Activated T-helper 1 cell treated with anti-CD3 and anti-CD28 coated beads, Interleukin-12 subunit alpha, Interleukin-12 subunit beta, Interleukin-2, Interleukin-4 antibody, amounts not matched to agents 30 ng/mL and 10 ng/mL and 1 ng/mL, durations not matched to agents 14 hours and 24 hours and 36 hours (primary cell): ENCODE measurements around the gene LTBP1. TPM values are rescaled to one million over a fixed set of nuclear protein-coding genes. Genes with fewer than 3 reads are reported as not detected.

Source experiments
- DNase-seq: peaks from one replicate; pipeline ENCODE4 v3.0.0; 2021; ENCODE audit warnings: low spot score
- H3K27ac Mint-ChIP-seq: one replicate; pipeline ENCODE4 v1.8.0; 2021; ENCODE audit warnings: mild to moderate bottlenecking, mixed read lengths
- H3K27me3 Mint-ChIP-seq: one replicate; pipeline ENCODE4 v1.8.0; 2022; ENCODE audit warnings: mild to moderate bottlenecking, moderate library complexity, mixed read lengths; ENCODE audit not compliant: insufficient read depth
- H3K36me3 Mint-ChIP-seq: one replicate; pipeline ENCODE4 v1.8.0; 2021; ENCODE audit warnings: low read depth, mixed read lengths
- H3K4me1 Mint-ChIP-seq: one replicate; pipeline ENCODE4 v1.8.0; 2021; ENCODE audit warnings: low read depth, mixed read lengths
- H3K4me3 Mint-ChIP-seq: one replicate; pipeline ENCODE4 v1.8.0; 2021; ENCODE audit warnings: mild to moderate bottlenecking, moderate library complexity, mixed read lengths
- H3K9me3 Mint-ChIP-seq: one replicate; pipeline ENCODE4 v1.8.0; 2021; ENCODE audit warnings: mixed read lengths
- intact Hi-C: fragments of 100-400 bp; cut with micrococcal nuclease; formaldehyde crosslinking; loops from one replicate; pipeline ENCODE4 v1.15.1; 2024
- total RNA-seq: library from RNA; stranded (reverse); gene quantifications from 2 replicates; pipeline ENCODE4 v1.2.3, GENCODE V29; 2022

The LTBP1 gene
- total RNA-seq, 1 donor from 2014 or later, result 0.26 TPM

DNA sequence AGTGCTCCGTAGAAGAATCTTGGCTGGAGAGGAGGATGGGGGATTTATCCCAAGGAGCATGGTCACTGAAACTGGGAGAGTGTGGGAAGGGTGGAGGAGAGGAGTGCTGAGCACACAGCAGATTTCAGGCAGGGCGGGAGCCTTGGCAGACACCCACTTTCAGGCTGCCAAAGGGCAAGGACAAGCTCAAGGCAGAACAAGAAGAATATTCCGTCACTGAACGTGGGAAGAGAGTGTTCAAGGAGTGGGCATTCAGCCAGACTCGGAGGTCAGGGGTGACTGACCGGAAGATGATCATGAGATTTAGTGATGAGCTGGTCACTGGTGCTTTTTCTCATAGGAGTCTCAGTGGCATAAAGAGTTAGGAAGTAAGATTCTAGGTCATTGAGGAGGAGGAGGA, 393.5 kb downstream of the LTBP1 start:
- Mint-ChIP-seq H3K27ac (no peak overlapping the region), H3K4me3 (no peak overlapping the region), H3K4me1 (peaks cover 12% of the 10 kb centered on the region), H3K9me3 (no peaks in the 10 kb centered on the region), H3K36me3 (no peaks in the 10 kb centered on the region), H3K27me3 (peaks cover 2% of the 10 kb centered on the region)
- intact Hi-C loops, result no loop called here
- no peak for DNase-seq

DNA sequence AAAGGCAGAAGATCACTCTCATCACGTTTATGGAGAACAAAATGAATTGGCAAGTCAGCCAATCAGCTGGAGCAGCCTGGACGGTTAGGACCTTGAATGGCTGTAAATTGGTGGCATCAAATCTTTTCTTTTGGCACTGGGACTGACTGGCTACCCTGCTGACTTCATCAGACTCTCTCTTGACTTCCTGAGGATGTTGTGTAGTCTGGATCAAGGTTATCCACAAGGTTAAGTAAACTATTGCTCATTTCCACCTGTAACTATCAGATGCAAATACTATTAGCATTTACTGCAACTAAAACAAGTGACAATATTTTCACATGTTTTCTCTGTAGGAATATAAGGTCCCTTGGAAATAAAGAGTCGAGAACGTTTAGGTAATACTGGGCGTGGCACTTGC, 395.4 kb downstream of the LTBP1 start:
- Mint-ChIP-seq H3K27me3 (peaks cover 2% of the 10 kb centered on the region), H3K4me1 (peaks cover 12% of the 10 kb centered on the region), H3K9me3 (no peaks in the 10 kb centered on the region), H3K36me3 (no peaks in the 10 kb centered on the region), H3K27ac (no peak overlapping the region), H3K4me3 (no peak overlapping the region)
- DNase-seq, result no peak
- intact Hi-C loops, result no loop called here

DNA sequence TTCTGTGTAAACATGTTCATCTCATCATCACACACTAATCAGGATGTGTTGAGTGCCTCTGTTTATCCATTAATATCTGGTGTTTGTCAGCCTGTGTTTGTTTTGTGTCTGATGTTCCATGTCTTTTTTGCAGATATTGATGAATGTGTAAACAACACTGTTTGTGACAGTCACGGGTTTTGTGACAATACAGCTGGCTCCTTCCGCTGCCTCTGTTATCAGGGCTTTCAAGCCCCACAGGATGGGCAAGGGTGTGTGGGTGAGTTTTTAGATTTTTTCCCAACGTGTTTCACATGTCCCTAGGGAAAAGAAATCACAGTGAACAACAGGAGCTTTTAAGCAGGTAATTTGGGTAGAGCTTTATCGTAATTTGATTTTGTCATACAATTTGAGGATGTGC, 396.0 kb downstream of the LTBP1 start:
- Mint-ChIP-seq H3K4me3 (no peak overlapping the region), H3K27ac (no peak overlapping the region), H3K36me3 (no peaks in the 10 kb centered on the region), H3K9me3 (no peaks in the 10 kb centered on the region), H3K4me1 (peaks cover 12% of the 10 kb centered on the region), H3K27me3 (peaks cover 2% of the 10 kb centered on the region)
- no peak for DNase-seq
- intact Hi-C loops, result no loop called here

DNA sequence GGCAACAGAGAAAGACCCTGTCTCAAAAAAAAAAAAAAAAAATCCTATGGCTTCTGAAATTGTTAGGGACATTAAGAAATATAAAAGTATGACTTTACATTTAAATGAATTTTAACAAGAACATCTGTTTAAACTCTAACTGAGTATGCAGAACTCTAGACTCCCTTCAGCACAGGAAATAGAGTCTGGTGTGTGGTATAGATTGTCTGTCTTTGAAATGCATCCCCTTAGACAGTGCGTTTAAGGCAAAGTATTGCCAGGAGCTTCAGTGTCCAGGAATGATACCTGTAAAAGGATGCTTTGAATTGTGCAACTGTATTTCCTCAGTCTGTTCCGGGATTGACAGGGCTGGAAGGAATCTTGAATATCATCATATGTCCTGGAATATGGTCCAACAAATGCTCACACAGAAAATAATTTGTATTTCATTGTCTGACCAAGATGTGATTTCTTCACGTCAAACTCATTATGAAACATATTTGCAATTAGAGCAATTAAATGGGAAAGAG, 396.7 kb downstream of the LTBP1 start:
- Mint-ChIP-seq H3K36me3 (no peaks in the 10 kb centered on the region), H3K27me3 (peaks cover 2% of the 10 kb centered on the region), H3K4me1 (peaks cover 12% of the 10 kb centered on the region), H3K27ac (no peak overlapping the region), H3K4me3 (no peak overlapping the region), H3K9me3 (no peaks in the 10 kb centered on the region)
- no peak for DNase-seq
- intact Hi-C loops, result no loop called here

DNA sequence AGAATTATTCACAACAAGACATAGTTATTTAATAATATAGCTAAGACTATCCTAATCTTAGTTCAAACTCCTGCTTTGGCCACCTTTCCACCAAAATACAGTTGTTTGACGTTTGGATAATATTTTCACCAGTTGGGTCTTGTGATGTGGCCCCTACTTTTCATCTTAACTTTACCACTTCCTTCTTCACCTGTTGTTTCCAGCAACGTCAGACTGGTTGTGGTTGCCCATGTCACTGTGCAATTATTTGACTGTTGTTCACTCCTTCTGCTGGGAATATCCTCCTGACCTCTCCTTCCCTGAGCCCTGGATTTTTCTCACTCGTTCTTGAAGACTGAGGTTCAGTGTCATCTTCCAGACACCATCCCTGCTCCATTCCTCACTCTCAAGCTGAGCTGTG, 397.5 kb downstream of the LTBP1 start:
- H3K36me3 Mint-ChIP-seq, result no peaks in the 10 kb centered on the region
- no peak for DNase-seq
- intact Hi-C loops, result no loop called here
- no peak overlapping the region for H3K4me3 Mint-ChIP-seq
- peaks cover 12% of the 10 kb centered on the region for H3K4me1 Mint-ChIP-seq
- no peaks in the 10 kb centered on the region for H3K27me3 Mint-ChIP-seq
- H3K27ac Mint-ChIP-seq, result no peak overlapping the region
- H3K9me3 Mint-ChIP-seq, result no peaks in the 10 kb centered on the region

DNA sequence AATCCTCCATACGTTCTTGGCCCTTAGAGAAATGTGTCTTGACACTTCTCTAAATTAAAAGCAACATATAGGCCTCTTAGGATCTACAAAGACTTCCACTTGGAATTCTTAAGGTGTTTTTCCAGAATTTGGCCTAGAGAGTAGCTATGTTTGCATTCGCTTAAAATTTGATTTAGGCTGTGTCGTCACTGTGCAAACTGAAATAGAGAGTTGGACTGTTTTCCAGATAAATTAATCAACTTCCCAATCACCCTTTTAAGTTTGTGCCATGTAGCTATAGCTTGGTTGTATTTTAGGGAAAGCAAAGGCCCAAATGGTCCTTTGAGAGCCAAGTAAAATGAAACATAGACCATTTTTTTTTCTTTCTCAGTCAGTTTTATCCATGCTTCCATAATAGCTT, 401.1 kb downstream of the LTBP1 start:
- DNase-seq, result no peak
- no peak overlapping the region for H3K4me3 Mint-ChIP-seq
- H3K27ac Mint-ChIP-seq, result no peak overlapping the region
- intact Hi-C loops, result no loop called here
- no peaks in the 10 kb centered on the region for H3K27me3 Mint-ChIP-seq
- no peaks in the 10 kb centered on the region for H3K9me3 Mint-ChIP-seq
- no peaks in the 10 kb centered on the region for H3K36me3 Mint-ChIP-seq
- peaks cover 12% of the 10 kb centered on the region for H3K4me1 Mint-ChIP-seq

DNA sequence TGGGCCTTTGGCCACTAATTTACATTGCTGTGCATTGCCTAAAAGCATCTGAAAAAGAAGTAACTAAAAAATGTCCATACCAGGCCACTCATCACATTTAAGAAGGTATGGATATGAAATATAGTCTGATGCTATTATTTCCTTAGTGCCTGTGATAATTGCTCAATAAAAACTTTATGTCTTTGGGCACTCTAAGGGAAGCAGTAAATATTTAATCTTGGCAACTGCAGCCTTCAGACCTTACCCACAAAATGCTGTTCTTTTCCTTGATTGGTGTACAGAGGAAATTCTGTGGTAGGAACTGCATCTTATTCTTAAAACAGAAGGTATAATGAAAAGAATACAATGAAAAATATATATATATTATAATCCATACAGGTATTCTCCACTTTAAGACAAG, 403.9 kb downstream of the LTBP1 start:
- no peaks in the 10 kb centered on the region for H3K4me1 Mint-ChIP-seq
- no peak for DNase-seq
- peaks cover 2% of the 10 kb centered on the region for H3K36me3 Mint-ChIP-seq
- no peak overlapping the region for H3K27ac Mint-ChIP-seq
- H3K4me3 Mint-ChIP-seq, result no peak overlapping the region
- no peaks in the 10 kb centered on the region for H3K27me3 Mint-ChIP-seq
- intact Hi-C loops, result no loop called here
- H3K9me3 Mint-ChIP-seq, result peaks cover 6% of the 10 kb centered on the region

DNA sequence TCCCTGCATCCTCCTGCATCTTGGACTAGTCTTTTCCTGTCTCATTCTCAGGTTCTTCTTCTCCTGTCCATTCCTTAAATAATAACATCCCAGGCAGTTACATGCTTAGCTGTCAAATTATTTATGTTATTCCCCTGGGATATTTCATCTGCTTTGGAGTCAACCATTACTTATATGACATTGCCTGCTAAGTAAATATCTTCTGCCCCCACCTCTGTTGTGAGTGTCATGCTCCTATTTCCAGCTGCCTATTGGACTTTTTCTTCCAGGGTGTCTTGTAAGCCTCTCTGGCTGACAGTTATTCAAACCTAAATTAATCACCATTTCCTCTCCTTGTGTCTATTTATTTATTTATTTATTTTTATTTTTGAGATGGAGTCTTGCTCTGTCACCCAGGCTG, 405.0 kb downstream of the LTBP1 start:
- Mint-ChIP-seq H3K27me3 (no peaks in the 10 kb centered on the region), H3K9me3 (peaks cover 15% of the 10 kb centered on the region), H3K4me3 (no peak overlapping the region), H3K27ac (no peak overlapping the region), H3K36me3 (peaks cover 7% of the 10 kb centered on the region), H3K4me1 (no peaks in the 10 kb centered on the region)
- DNase-seq, result no peak
- intact Hi-C loops, result no loop called here

DNA sequence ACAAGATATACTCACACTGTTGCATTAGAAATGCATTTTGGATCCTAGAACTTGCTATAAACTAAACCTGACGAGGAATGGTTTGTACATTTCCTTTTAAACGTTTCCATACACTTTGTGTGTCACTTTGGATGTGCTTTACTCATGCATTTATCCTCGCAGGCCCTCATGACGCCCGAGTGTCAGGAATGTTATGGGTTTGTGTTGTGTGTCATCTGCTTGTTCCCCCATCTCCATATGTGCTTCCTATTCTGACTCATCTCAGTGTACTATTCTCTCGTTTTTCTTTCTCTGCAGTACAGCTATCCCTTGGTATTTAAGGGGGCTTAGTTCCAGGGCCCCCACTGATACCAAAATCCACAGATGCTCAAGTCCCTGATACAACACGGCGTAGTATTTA, 408.2 kb downstream of the LTBP1 start:
- Mint-ChIP-seq H3K27ac (no peak overlapping the region), H3K4me3 (no peak overlapping the region), H3K4me1 (no peaks in the 10 kb centered on the region), H3K9me3 (peaks cover 17% of the 10 kb centered on the region), H3K27me3 (no peaks in the 10 kb centered on the region), H3K36me3 (peaks cover 7% of the 10 kb centered on the region)
- no peak for DNase-seq
- intact Hi-C loops, result no loop called here

DNA sequence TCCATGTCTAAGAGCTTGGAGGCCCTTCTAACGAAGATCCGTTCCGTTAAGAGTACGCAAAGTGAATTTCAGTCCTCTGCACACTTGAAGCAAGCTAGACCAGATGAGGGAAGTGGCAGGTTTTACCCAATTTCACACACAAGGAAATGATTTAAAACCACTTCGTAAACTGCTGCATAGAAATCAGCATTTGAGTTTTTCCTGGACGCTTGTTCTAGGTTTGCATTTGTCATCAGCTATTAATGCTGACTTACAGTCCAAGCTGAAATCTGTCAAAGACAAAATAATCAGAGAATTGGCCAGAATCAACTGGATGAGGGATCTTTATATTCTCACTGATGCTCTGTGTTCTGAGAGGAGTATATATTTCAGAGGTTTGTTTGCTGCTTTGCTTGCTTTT, 412.1 kb downstream of the LTBP1 start:
- intact Hi-C loops, result no loop called here
- Mint-ChIP-seq H3K9me3 (peaks cover 22% of the 10 kb centered on the region), H3K27ac (no peak overlapping the region), H3K27me3 (no peaks in the 10 kb centered on the region), H3K36me3 (peaks cover 7% of the 10 kb centered on the region), H3K4me1 (no peaks in the 10 kb centered on the region), H3K4me3 (no peak overlapping the region)
- DNase-seq, result no peak

DNA sequence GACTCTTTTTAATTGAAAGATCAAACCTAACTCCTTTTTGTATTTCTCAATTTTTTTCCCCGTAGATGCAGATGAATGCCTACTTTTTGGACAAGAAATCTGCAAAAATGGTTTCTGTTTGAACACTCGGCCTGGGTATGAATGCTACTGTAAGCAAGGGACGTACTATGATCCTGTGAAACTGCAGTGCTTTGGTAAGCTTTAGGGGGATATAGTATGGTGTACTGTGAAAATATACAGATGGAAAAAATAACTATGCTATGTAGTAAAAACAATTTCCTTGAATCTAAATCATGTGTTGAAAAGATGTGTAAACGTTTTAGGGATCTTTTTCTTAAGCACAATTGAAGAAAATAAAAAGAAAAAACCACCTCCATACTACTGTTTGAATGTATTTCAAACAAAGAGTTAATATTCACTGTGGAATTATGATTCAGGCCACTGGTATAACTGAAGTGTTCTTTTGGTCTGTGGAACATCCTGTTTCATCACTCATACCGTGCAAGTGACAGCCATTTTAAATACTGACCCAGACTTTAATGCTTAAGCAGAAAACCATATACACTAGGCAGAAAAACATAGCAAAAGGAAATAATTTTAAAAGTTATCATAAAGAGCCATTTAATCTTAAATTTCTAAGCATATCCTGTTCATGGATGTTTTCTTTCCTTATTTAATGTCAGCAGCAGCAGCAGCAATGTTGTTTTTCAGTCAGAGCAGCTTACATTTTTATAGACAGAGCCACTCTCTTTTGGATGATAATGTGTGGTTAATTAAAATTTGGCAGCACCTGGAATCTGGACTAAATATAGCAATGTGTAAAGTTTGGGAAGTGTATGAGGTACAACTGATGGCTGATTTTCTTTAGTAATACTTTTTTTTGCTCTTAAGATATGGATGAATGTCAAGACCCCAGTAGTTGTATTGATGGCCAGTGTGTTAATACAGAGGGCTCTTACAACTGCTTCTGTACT, 416.9 kb downstream of the LTBP1 start:
- Mint-ChIP-seq H3K9me3 (peaks cover 5% of the 10 kb centered on the region), H3K4me3 (no peak overlapping the region), H3K27me3 (no peaks in the 10 kb centered on the region), H3K36me3 (no peaks in the 10 kb centered on the region), H3K4me1 (no peaks in the 10 kb centered on the region), H3K27ac (no peak overlapping the region)
- intact Hi-C loops, result no loop called here
- DNase-seq, result no peak

DNA sequence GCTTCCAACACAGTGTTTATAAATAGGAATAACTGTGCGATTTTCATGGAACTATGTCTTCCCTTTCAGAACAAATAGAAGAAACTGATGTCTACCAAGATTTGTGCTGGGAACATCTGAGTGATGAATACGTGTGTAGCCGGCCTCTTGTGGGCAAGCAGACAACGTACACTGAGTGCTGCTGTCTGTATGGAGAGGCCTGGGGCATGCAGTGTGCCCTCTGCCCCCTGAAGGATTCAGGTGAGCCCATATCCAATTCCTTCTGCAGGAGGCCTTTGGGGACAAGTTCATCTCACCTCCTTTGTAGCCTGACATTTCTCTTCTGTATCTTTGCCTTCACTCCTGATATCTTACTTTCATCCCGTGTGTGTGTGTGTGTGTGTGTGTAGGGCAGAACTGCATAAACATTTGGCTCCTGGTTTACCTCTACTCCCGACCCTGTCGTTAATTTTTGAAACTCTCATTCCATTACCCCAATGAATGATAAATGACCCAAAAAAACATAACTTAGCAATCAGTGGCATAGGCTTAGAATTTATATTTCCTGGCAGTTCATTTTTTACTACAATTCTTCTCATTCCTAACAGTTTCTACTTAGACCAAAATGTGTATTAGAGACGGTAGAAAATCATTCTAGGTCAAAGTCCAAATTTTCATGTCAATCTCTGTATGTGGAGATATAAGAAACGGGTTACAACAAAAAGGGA, 418.7 kb downstream of the LTBP1 start:
- Mint-ChIP-seq H3K4me3 (no peak overlapping the region), H3K36me3 (no peaks in the 10 kb centered on the region), H3K27ac (no peak overlapping the region), H3K4me1 (no peaks in the 10 kb centered on the region), H3K27me3 (no peaks in the 10 kb centered on the region), H3K9me3 (peaks cover 5% of the 10 kb centered on the region)
- DNase-seq, result no peak
- intact Hi-C loops, result no loop called here

DNA sequence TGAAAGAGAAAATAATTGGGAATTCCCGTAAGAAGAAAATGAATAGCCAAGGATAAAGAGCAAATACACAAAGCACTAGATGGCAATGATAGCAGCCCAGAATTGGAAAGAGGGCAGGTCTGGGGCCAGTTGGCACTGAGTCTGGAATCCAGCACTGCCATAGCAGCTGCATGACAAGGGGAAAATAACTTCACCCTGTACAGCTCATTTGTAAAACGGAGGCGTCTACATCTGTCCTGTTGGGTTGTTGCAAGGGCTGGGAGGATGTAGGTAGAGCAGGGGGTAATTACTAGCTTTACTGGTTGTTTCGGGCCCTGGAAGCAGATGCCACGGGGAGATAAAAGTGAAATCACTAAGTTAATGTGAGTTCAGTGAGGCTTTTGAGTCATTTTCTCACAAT, 419.7 kb downstream of the LTBP1 start:
- no peak for DNase-seq
- H3K36me3 Mint-ChIP-seq, result no peaks in the 10 kb centered on the region
- H3K27me3 Mint-ChIP-seq, result no peaks in the 10 kb centered on the region
- intact Hi-C loops, result no loop called here
- H3K4me1 Mint-ChIP-seq, result no peaks in the 10 kb centered on the region
- no peak overlapping the region for H3K27ac Mint-ChIP-seq
- H3K4me3 Mint-ChIP-seq, result no peak overlapping the region
- peaks cover 5% of the 10 kb centered on the region for H3K9me3 Mint-ChIP-seq
